Activated naive CD8-positive, alpha-beta T cell treated with anti-CD3 and anti-CD28 coated beads, Interleukin-2, amount 10 ng/mL, durations not matched to agents 7 days and 5 days (primary cell): ENCODE measurements around the gene RMC1. TPM values are rescaled to one million over a fixed set of nuclear protein-coding genes. Genes with fewer than 3 reads are reported as not detected.
"Not testable (repeated sequence)": the region's sequence is repeated elsewhere in the genome, so short reads cannot be mapped to it uniquely, and the experiment has no call there.

ENCODE experiments used
- ATAC-seq: fragments of 150-1000 bp; cut with Tn5 transposase; one replicate; pipeline ENCODE4 v1.10.0; 2021; ENCODE audit warnings: low read depth, moderate library complexity
- POLR2A ChIA-PET: fragments of 350-600 bp; sonication (Branson Sonifier 250); formaldehyde crosslinking; loops from one replicate; lab custom pipeline; 2021; ENCODE audit warnings: antibody characterized with exemption; lab: Charles Lee
- DNase-seq: peaks from one replicate; pipeline ENCODE4 v3.0.0; 2021
- H3K27ac Mint-ChIP-seq: one replicate; pipeline ENCODE4 v1.8.0; 2022; ENCODE audit warnings: mild to moderate bottlenecking, mixed read lengths
- H3K27me3 Mint-ChIP-seq: one replicate; pipeline ENCODE4 v1.8.0; 2022; ENCODE audit warnings: mild to moderate bottlenecking, moderate library complexity, mixed read lengths
- H3K36me3 Mint-ChIP-seq: one replicate; pipeline ENCODE4 v1.8.0; 2021; ENCODE audit warnings: mild to moderate bottlenecking, mixed read lengths
- H3K4me1 Mint-ChIP-seq: one replicate; pipeline ENCODE4 v1.8.0; 2021; ENCODE audit warnings: mixed read lengths
- H3K4me3 Mint-ChIP-seq: one replicate; pipeline ENCODE4 v1.8.0; 2022; ENCODE audit warnings: mild to moderate bottlenecking, moderate library complexity, mixed read lengths
- H3K9me3 Mint-ChIP-seq: one replicate; pipeline ENCODE4 v1.8.0; 2021; ENCODE audit warnings: mixed read lengths
- total RNA-seq, 2 experiments: library from RNA; stranded (reverse); gene quantifications; one replicate each; pipeline ENCODE4 v1.2.3, GENCODE V29; 2021

The RMC1 gene
- total RNA-seq, 2 experiments from 2014 or later: 55.8 to 58.3 TPM

DNA sequence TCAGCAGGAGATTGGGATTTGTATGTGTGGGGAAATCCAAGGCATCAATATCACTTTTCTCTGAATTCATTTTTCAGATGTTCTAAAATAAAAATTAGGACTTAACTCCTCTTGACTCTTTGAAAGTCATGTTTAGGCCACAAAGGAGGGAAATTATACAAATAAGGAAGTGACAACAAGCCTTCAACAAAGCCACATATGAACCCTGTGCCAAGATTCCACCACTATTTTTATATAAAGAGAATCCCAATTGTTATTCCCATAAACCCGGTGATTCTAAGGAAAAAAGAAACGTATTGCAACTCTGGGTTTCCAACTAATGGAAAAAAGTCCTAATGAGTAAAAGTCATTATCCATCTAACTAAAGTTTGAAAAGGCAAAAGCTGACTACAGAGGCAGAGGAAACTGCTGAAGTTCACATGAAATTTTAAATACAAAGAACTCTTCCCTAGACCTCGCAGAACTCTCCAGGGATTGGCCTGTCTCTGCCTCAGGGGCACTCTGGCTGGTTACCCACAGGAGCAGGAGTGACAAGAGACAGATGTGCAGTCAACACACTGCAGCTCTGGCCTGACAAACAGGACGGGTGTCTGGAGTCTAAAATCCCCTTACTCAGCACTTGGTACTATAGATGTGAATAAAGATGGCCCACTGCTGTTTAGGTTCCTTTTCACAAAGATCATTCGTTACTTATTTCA lies 71.4 kb downstream of the RMC1 start:
- Mint-ChIP-seq H3K9me3 (no peaks in the 10 kb centered on the region), H3K36me3 (peaks cover 21% of the 10 kb centered on the region), H3K4me3 (peak overlapping the region; percentile 38), H3K4me1 (peaks cover 24% of the 10 kb centered on the region), H3K27ac (peak overlapping the region; percentile 73), H3K27me3 (no peaks in the 10 kb centered on the region)
- POLR2A ChIA-PET: interaction anchor here (0.5 to 1.3 kb wide), 3 partner anchors 11 to 1948 kb away, joined by 3 read pairs; partner anchors contain the start of gene NPC1
- no peak for DNase-seq
- ATAC-seq: no peak

DNA sequence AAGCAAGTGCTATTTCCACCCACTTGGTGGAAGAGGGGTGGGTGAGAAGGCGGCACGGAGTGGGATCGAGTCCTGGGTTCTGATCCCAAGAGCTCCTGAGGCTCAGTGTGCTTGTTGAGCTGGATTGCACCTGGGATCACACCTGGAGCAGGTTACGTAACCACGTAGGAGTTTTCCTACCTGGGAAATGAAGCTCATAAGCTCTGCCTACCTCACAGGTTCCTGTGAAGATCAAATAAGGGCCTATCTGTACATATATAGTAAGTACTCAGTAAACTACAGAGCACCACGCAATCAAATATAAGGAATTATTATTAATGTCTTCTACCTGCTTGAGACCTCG lies 72.0 kb downstream of the RMC1 start:
- DNase-seq (no peak), ATAC-seq (no peak)
- H3K9me3 Mint-ChIP-seq: no peaks in the 10 kb centered on the region
- no peak overlapping the region for H3K4me3 Mint-ChIP-seq
- peak overlapping the region; percentile 51 for H3K27ac Mint-ChIP-seq
- H3K27me3 Mint-ChIP-seq: no peaks in the 10 kb centered on the region
- POLR2A ChIA-PET: interaction anchor here (0.9 to 1.3 kb wide), 2 partner anchors 11 to 15 kb away, joined by 3 read pairs; partner anchors contain the start of gene NPC1
- H3K4me1 Mint-ChIP-seq: peaks cover 24% of the 10 kb centered on the region
- peaks cover 19% of the 10 kb centered on the region for H3K36me3 Mint-ChIP-seq

- H3K4me1 Mint-ChIP-seq: peaks cover 33% of the 10 kb centered on the region
Measured at GRCh38 chr18:23577521-23577920, 74.2 kb downstream of the RMC1 start.

DNA sequence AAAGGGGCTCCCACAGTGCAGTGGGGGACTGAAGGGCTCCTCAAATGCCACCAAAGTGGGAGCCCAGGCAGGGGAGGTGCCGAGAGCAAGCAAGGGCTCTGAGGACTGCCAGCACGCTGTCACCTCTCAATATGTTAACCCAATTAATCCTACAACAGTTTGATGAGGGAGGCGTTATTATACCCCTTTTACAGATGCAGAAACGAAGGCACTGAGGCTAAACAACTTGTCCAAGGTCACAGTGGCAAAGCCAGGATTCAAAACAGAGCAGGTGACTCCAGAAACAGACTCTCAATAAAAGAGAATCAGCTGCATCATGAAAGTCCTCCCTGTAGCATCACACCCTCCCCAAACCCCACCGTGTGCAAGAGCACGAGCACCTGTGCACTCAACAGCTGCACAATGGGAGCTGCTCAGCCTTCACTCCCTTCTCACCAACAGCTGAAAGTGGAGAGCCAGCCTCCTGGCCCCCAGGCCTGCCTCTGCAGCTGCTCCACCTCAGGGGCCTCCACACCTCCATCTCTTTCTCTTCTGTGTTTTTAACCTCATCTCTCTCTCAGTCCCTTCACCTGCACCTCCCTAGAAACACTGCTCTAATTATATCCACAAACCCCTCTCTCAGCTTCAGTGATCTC lies 74.9 kb downstream of the RMC1 start:
- H3K27me3 Mint-ChIP-seq: no peaks in the 10 kb centered on the region
- no peak overlapping the region for H3K4me3 Mint-ChIP-seq
- peaks cover 36% of the 10 kb centered on the region for H3K4me1 Mint-ChIP-seq
- DNase-seq (no peak), ATAC-seq (no peak)
- H3K27ac Mint-ChIP-seq: peak overlapping the region; percentile 33
- no peaks in the 10 kb centered on the region for H3K9me3 Mint-ChIP-seq
- POLR2A ChIA-PET: no interaction called here
- peaks cover 25% of the 10 kb centered on the region for H3K36me3 Mint-ChIP-seq

More at GRCh38 chr18:23577521-23577920, 74.2 kb downstream of the RMC1 start:
- DNase-seq, POLR2A ChIA-PET, H3K27ac Mint-ChIP-seq, H3K27me3 Mint-ChIP-seq, ATAC-seq, H3K9me3 Mint-ChIP-seq, H3K4me3 Mint-ChIP-seq: not testable (repeated sequence)
- peaks cover 25% of the 10 kb centered on the region for H3K36me3 Mint-ChIP-seq

DNA sequence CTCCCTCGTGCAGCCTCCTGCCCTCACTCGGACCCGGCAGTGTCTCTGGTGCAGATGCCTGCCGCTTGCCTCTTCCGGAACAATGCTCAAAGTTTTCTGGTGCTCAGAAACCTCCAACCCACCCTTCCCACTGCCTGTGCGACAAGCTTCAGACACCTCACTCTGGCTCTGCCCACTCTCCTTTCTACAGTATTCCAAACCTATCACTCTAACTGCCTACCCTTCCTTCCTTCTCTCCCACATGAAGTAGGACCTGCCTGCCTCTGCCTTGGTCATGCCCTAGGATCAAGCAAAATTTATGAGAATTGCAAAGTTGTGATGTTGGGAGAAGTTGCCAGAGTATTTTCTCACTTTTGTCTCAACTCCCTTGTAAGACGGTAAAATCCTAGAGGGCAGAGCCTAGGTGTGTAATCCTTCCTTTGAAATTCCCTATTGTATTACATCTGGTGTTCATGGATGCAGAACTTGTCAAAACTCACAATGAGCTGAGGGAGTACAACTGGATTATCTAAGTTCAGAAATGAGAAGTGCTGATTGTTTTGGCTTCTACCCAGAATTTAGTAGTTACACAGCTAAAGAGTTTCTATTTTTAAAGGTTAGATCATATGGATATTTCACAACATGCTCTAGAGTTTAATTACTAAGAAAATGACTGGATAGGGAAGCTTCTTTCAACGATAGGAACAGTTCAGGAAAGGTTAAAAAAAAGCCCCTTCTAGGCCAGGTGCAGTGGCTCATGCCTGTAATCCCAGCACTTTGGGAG lies 75.8 kb downstream of the RMC1 start:
- ATAC-seq (no peak), DNase-seq (no peak)
- H3K27ac Mint-ChIP-seq: peak overlapping the region; percentile 33
- POLR2A ChIA-PET: no interaction called here
- no peaks in the 10 kb centered on the region for H3K9me3 Mint-ChIP-seq
- H3K4me3 Mint-ChIP-seq: no peak overlapping the region
- peaks cover 34% of the 10 kb centered on the region for H3K4me1 Mint-ChIP-seq
- peaks cover 24% of the 10 kb centered on the region for H3K36me3 Mint-ChIP-seq
- no peaks in the 10 kb centered on the region for H3K27me3 Mint-ChIP-seq

- POLR2A ChIA-PET: no interaction called here
Measured at GRCh38 chr18:23580677-23581367, 77.5 kb downstream of the RMC1 start.

More at GRCh38 chr18:23580677-23581367, 77.5 kb downstream of the RMC1 start:
- no peak overlapping the region for H3K27ac Mint-ChIP-seq
- no peaks in the 10 kb centered on the region for H3K9me3 Mint-ChIP-seq
- H3K4me3 Mint-ChIP-seq: no peak overlapping the region
- no peak for ATAC-seq
- H3K4me1 Mint-ChIP-seq: peaks cover 28% of the 10 kb centered on the region
- peaks cover 20% of the 10 kb centered on the region for H3K36me3 Mint-ChIP-seq
- no peak for DNase-seq
- H3K27me3 Mint-ChIP-seq: no peaks in the 10 kb centered on the region

Other genes with a start within 250 kb of the RMC1 start
- 10 to 100 TPM; 62.8 to 72.6 TPM for gene RIOK3, start 50.2 kb upstream of the RMC1 start, total RNA-seq
- gene NPC1, start 83.0 kb downstream of the RMC1 start, total RNA-seq: 10 to 100 TPM; 54.5 to 55.3 TPM
- not detected for gene ANKRD29, start 159.4 kb downstream of the RMC1 start, total RNA-seq
- gene LAMA3, start 185.9 kb downstream of the RMC1 start, total RNA-seq: under 1 TPM; 0.14 to 0.19 TPM